ENCODE measurements around the gene PREX1. TPM values are rescaled to one million over a fixed set of nuclear protein-coding genes. Genes with fewer than 3 reads are reported as not detected.

The PREX1 gene
- total and polyA plus RNA-seq, 12 donors = 10.1 to 85.1 (median 42.9) TPM

- Histone ChIP-seq H3K4me1 (replicated peaks in 1 of 2) (no peaks in the 10 kb centered on the region), H3K4me3 (no peak overlapping the region), H3K27ac (no peak overlapping the region), H3K9me3 (replicated peaks in 1 of 3) (no peaks in the 10 kb centered on the region), H3K36me3 (replicated peaks in 1 of 2) (no peaks in the 10 kb centered on the region), H3K27me3 (no peaks in the 10 kb centered on the region)
- WGBS, 4 donors = 59 to 66% (median 59%) methylated on average over 4 of the region's 4 CpGs
- no peak for TF ChIP-seq POLR2A (IDR thresholded peaks at IDR 0.05)
- TF ChIP-seq CTCF (IDR thresholded peaks at IDR 0.05) = no peak
- intact Hi-C loops (cut with DNase I) = no loop called here
- no peak for DNase-seq
These were observed 14.2 kb upstream of the PREX1 start for GRCh38 chr20:48841875-48842529.

GRCh38 chr20:48841196-48841874 lies 13.5 kb upstream of the PREX1 start:
- Histone ChIP-seq H3K27ac (no peak overlapping the region), H3K4me1 (replicated peaks in 1 of 2) (no peaks in the 10 kb centered on the region), H3K27me3 (no peaks in the 10 kb centered on the region), H3K36me3 (replicated peaks in 1 of 2) (no peaks in the 10 kb centered on the region), H3K4me3 (no peak overlapping the region), H3K9me3 (replicated peaks in 1 of 3) (no peaks in the 10 kb centered on the region)
- intact Hi-C loops (cut with DNase I) = no loop called here
- TF ChIP-seq CTCF (IDR thresholded peaks at IDR 0.05) (no peak), POLR2A (IDR thresholded peaks at IDR 0.05) (no peak)
- WGBS, 4 donors = 70 to 85% (median 82%) methylated on average over 7 of the region's 7 CpGs
- no peak for DNase-seq

GRCh38 chr20:48839154-48839917 lies 11.5 kb upstream of the PREX1 start:
- no peak for DNase-seq
- Histone ChIP-seq H3K4me3 (no peak overlapping the region), H3K27ac (no peak overlapping the region), H3K27me3 (no peaks in the 10 kb centered on the region), H3K4me1 (replicated peaks in 1 of 2) (no peaks in the 10 kb centered on the region), H3K9me3 (replicated peaks in 1 of 3) (no peaks in the 10 kb centered on the region), H3K36me3 (replicated peaks in 1 of 2) (no peaks in the 10 kb centered on the region)
- intact Hi-C loops (cut with DNase I) = no loop called here
- 56 to 62% (median 58%) methylated on average over 11 of the region's 11 CpGs for WGBS, 4 donors
- TF ChIP-seq POLR2A (IDR thresholded peaks at IDR 0.05) = no peak
- no peak for TF ChIP-seq CTCF (IDR thresholded peaks at IDR 0.05)

- H3K9me3 ChIP-seq (replicated peaks in 1 of 3) = no peaks in the 10 kb centered on the region
- H3K4me3 ChIP-seq = no peak overlapping the region
- DNase-seq = no peak
- H3K27ac ChIP-seq = no peak overlapping the region
- peaks cover 0 to 11% of the 10 kb centered on the region in 2 donors for H3K4me1 ChIP-seq (replicated peaks in 1 of 2)
- intact Hi-C loops (cut with DNase I) = no loop called here
- H3K36me3 ChIP-seq (replicated peaks in 1 of 2) = no peaks in the 10 kb centered on the region
- TF ChIP-seq POLR2A (IDR thresholded peaks at IDR 0.05) (no peak), CTCF (IDR thresholded peaks at IDR 0.05) (no peak)
- 79 to 91% (median 87%) methylated on average over 3 of the region's 3 CpGs for WGBS, 4 donors
- no peaks in the 10 kb centered on the region for H3K27me3 ChIP-seq
These were observed 9.2 kb upstream of the PREX1 start for GRCh38 chr20:48837014-48837413.

Data from adrenal gland (tissue), 12 donors.